GM23338 (cell line): Measurements from ENCODE around the gene PRKAR1A. TPM values are rescaled to one million over a fixed set of nuclear protein-coding genes. Genes with fewer than 3 reads are reported as not detected.
"Not testable (repeated sequence)": the region's sequence is repeated elsewhere in the genome, so short reads cannot be mapped to it uniquely, and the experiment has no call there.

Source experiments
- ATAC-seq: fragments of 200-7000 bp; cut with Tn5 transposase; 3 replicates; pipeline ENCODE4 v1.9.1; 2020
- DNase-seq: peaks from one replicate; pipeline ENCODE4 v3.0.0-alpha.2; 2015; ENCODE audit warnings: low spot score
- H2AFZ ChIP-seq: fragments of 200-600 bp; sonication (generic); 2 replicates; pipeline ENCODE4 v1.8.0; 2016; ENCODE audit warnings: antibody characterized with exemption, mild to moderate bottlenecking, moderate library complexity
- H3F3A ChIP-seq: fragments of 200-600 bp; sonication (generic); replicated peaks from 2 replicates; pipeline ENCODE4 v1.8.0; 2017; ENCODE audit warnings: antibody characterized with exemption, mixed run types, low read depth
- H3K27ac ChIP-seq: fragments of 200-600 bp; sonication (generic); 2 replicates; pipeline ENCODE4 v1.6.1; 2016; ENCODE audit warnings: low read depth
- H3K27me3 ChIP-seq: fragments of 200-600 bp; sonication (generic); 2 replicates; pipeline ENCODE4 v1.8.0; 2016; ENCODE audit warnings: mild to moderate bottlenecking, mixed run types, moderate library complexity; ENCODE audit not compliant: insufficient read depth
- H3K36me3 ChIP-seq: fragments of 200-600 bp; sonication (generic); 2 replicates; pipeline ENCODE4 v1.8.0; 2016; ENCODE audit warnings: mild to moderate bottlenecking; ENCODE audit not compliant: insufficient read depth
- H3K4me1 ChIP-seq: fragments of 200-600 bp; sonication (generic); 2 replicates; pipeline ENCODE4 v1.8.0; 2016; ENCODE audit warnings: mild to moderate bottlenecking, moderate library complexity; ENCODE audit not compliant: insufficient read depth
- H3K4me2 ChIP-seq: fragments of 200-600 bp; sonication (generic); 2 replicates; pipeline ENCODE4 v1.7.1; 2017; ENCODE audit warnings: mixed run types
- H3K4me3 ChIP-seq: fragments of 200-600 bp; sonication (generic); 2 replicates; pipeline ENCODE4 v1.6.1; 2016; ENCODE audit warnings: mixed run types
- H3K79me2 ChIP-seq: fragments of 200-600 bp; sonication (generic); replicated peaks from 2 replicates; pipeline ENCODE4 v1.8.0; 2017; ENCODE audit warnings: mild to moderate bottlenecking; ENCODE audit not compliant: insufficient read depth
- H3K9me2 ChIP-seq: fragments of 200-600 bp; sonication (generic); 2 replicates; pipeline ENCODE4 v1.8.0; 2017; ENCODE audit not compliant: insufficient read depth
- H4K20me1 ChIP-seq: fragments of 200-600 bp; sonication (generic); replicated peaks from 2 replicates; pipeline ENCODE4 v1.8.0; 2017; ENCODE audit warnings: mild to moderate bottlenecking; ENCODE audit not compliant: insufficient read depth
- H3K27ac Mint-ChIP-seq: 2 replicates; pipeline ENCODE4 v1.8.0; 2020; ENCODE audit warnings: inconsistent platforms, mild to moderate bottlenecking, moderate library complexity, mixed read lengths
- H3K27me3 Mint-ChIP-seq: 3 replicates; pipeline ENCODE4 v1.8.0; 2022; ENCODE audit warnings: low read depth, mild to moderate bottlenecking, moderate library complexity, mixed read lengths, inconsistent platforms; ENCODE audit not compliant: insufficient read depth, poor library complexity
- H3K36me3 Mint-ChIP-seq: 3 replicates; pipeline ENCODE4 v1.8.0; 2021; ENCODE audit warnings: low read depth, mild to moderate bottlenecking, inconsistent platforms, moderate library complexity, mixed read lengths
- H3K4me1 Mint-ChIP-seq: 3 replicates; pipeline ENCODE4 v1.8.0; 2020; ENCODE audit warnings: mild to moderate bottlenecking, inconsistent platforms, mixed read lengths
- H3K4me3 Mint-ChIP-seq: 3 replicates; pipeline ENCODE4 v1.8.0; 2021; ENCODE audit warnings: moderate library complexity, mild to moderate bottlenecking, inconsistent platforms, mixed read lengths
- H3K9me3 Mint-ChIP-seq: 3 replicates; pipeline ENCODE4 v1.8.0; 2020; ENCODE audit warnings: moderate library complexity, mild to moderate bottlenecking, inconsistent platforms, mixed read lengths
- CREB1 ChIP-seq: fragments of 250-450 bp; sonication (Bioruptor Pico); IDR thresholded peaks from 2 replicates; pipeline ENCODE4 v1.5.0; 2020; ENCODE audit warnings: low read depth, mild to moderate bottlenecking, moderate library complexity
- EZH2phosphoT487 ChIP-seq: fragments of 200-600 bp; sonication (generic); IDR thresholded peaks from one replicate; pipeline ENCODE4 v1.8.1; 2018; ENCODE audit warnings: antibody characterized with exemption; ENCODE audit not compliant: unreplicated experiment
- JUNB ChIP-seq: IDR thresholded peaks from one replicate; pipeline ENCODE4 v1.6.1; 2016; ENCODE audit warnings: antibody characterized with exemption; ENCODE audit not compliant: unreplicated experiment
- POLR2AphosphoS5 ChIP-seq: IDR thresholded peaks from 2 replicates; pipeline ENCODE4 v1.6.1; 2016; ENCODE audit warnings: antibody characterized with exemption, low read depth
- STAT1 ChIP-seq: IDR thresholded peaks from one replicate; pipeline ENCODE4 v1.6.1; 2016; ENCODE audit warnings: antibody characterized with exemption; ENCODE audit not compliant: unreplicated experiment
- ZNF114 ChIP-seq: fragments of 250-450 bp; sonication (Bioruptor Pico); IDR thresholded peaks from 2 replicates; pipeline ENCODE4 v1.5.0; 2020; ENCODE audit warnings: mild to moderate bottlenecking, moderate library complexity
- ZNF331 ChIP-seq: fragments of 250-450 bp; sonication (Bioruptor Pico); IDR thresholded peaks from 2 replicates; pipeline ENCODE4 v1.5.0; 2020; ENCODE audit warnings: low read depth, mild to moderate bottlenecking, moderate library complexity
- polyA plus RNA-seq: library from polyadenylated mRNA; unstranded; fragments of >200 nt; fragmentation: Nextera tagmentation; extraction: Ambion mirVana; gene quantifications from 2 replicates; pipeline ENCODE4 v1.2.1, GENCODE V29; 2016
- total RNA-seq: library from RNA; depleted of rRNA; stranded (reverse); fragments of >200 nt; shearing (Covaris generic); gene quantifications from 2 replicates; pipeline ENCODE4 v1.2.3, GENCODE V29; 2014
- TF ChIP-seq, protein P1 (sequence below), 2 experiments: fragments of 200-600 bp in 1 of 2; sonication (generic) in 1 of 2; conservative IDR thresholded peaks; 2 replicates each; pipeline versions ENCODE4 v1.5.1 to v1.6.1; 2016 to 2017; ENCODE audit warnings: antibody characterized with exemption in 2 of 2, low read depth in 2 of 2, mild to moderate bottlenecking in 2 of 2, moderate library complexity in 1 of 2
- TF ChIP-seq, protein P2 (sequence below): IDR thresholded peaks from one replicate; pipeline ENCODE4 v1.6.1; 2018; ENCODE audit warnings: antibody characterized with exemption; ENCODE audit not compliant: unreplicated experiment
- TF ChIP-seq, protein P3 (sequence below): fragments of 250-450 bp; sonication (Bioruptor Pico); IDR thresholded peaks from 2 replicates; pipeline ENCODE4 v1.5.0; 2020; ENCODE audit warnings: mild to moderate bottlenecking, moderate library complexity

Gene PRKAR1A
- total and polyA plus RNA-seq, 2 experiments from 2014 or later, result 90.1 to 100 TPM

DNA sequence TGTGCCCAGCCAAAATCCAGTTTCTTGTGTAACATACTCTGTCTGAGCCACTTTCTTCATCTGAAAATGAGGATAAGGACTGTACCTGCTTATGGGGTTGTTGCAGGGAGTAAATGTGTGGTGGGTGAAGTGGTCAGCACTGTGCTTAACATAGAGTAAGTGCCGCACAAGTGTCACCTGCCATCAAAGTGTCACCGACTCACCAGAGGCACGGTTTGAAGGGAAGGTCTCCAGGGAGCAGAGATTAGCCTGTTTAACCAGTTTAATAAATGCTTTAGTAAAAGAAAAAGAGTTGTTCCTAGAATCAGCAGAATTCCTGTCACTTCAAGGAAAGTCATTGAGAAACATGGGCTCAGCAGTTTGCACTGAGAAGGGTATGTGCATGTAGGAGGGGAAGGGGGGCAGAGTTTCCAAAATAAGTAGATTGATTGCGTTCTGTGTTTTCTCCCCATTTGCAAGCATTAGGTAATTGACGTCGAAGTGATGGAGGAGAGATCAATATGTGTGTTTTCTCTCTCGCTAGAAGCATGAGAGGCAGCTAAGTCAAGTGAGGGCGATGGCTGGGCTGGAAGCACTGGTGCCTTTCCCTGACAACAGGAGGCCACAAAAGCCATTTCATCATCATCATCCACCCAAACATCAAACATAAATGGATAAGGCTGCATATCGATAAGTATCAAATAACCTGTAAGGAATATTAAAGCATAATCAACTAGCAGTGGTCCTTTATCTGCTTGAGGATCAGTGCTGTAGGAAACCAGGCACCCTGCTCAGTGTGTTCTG is 69.8 kb downstream of the PRKAR1A start:
- no peak overlapping the region for H3K4me2 ChIP-seq
- H3K4me3 Mint-ChIP-seq, result no peak overlapping the region
- H3K27ac Mint-ChIP-seq, result no peak overlapping the region
- no peaks in the 10 kb centered on the region for H3F3A ChIP-seq
- H2AFZ ChIP-seq, result no peak overlapping the region
- no peaks in the 10 kb centered on the region for H3K27me3 ChIP-seq
- no peaks in the 10 kb centered on the region; the same call in 2 of the 3 replicates for H3K36me3 Mint-ChIP-seq
- DNase-seq (no peak), ATAC-seq (no peak)
- H3K79me2 ChIP-seq, result no peaks in the 10 kb centered on the region
- no peak overlapping the region for H3K4me3 ChIP-seq
- H3K36me3 ChIP-seq, result no peaks in the 10 kb centered on the region
- no peaks in the 10 kb centered on the region for H3K4me1 Mint-ChIP-seq
- H3K9me2 ChIP-seq, result no peaks in the 10 kb centered on the region; the same call in 1 of the 2 replicates
- no peak for TF ChIP-seq ZNF331
- no peak for TF ChIP-seq CREB1 (CRISPR knock-in tag)
- TF ChIP-seq, protein P1, sequence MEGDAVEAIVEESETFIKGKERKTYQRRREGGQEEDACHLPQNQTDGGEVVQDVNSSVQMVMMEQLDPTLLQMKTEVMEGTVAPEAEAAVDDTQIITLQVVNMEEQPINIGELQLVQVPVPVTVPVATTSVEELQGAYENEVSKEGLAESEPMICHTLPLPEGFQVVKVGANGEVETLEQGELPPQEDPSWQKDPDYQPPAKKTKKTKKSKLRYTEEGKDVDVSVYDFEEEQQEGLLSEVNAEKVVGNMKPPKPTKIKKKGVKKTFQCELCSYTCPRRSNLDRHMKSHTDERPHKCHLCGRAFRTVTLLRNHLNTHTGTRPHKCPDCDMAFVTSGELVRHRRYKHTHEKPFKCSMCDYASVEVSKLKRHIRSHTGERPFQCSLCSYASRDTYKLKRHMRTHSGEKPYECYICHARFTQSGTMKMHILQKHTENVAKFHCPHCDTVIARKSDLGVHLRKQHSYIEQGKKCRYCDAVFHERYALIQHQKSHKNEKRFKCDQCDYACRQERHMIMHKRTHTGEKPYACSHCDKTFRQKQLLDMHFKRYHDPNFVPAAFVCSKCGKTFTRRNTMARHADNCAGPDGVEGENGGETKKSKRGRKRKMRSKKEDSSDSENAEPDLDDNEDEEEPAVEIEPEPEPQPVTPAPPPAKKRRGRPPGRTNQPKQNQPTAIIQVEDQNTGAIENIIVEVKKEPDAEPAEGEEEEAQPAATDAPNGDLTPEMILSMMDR (conservative IDR thresholded peaks at IDR 0.05; ENCODE audit: low read depth in 2 of 2), result no peak
- no peak for TF ChIP-seq STAT1
- TF ChIP-seq EZH2phosphoT487, result no peak
- no peak for TF ChIP-seq ZNF114 (CRISPR knock-in tag)
- TF ChIP-seq, protein P2, sequence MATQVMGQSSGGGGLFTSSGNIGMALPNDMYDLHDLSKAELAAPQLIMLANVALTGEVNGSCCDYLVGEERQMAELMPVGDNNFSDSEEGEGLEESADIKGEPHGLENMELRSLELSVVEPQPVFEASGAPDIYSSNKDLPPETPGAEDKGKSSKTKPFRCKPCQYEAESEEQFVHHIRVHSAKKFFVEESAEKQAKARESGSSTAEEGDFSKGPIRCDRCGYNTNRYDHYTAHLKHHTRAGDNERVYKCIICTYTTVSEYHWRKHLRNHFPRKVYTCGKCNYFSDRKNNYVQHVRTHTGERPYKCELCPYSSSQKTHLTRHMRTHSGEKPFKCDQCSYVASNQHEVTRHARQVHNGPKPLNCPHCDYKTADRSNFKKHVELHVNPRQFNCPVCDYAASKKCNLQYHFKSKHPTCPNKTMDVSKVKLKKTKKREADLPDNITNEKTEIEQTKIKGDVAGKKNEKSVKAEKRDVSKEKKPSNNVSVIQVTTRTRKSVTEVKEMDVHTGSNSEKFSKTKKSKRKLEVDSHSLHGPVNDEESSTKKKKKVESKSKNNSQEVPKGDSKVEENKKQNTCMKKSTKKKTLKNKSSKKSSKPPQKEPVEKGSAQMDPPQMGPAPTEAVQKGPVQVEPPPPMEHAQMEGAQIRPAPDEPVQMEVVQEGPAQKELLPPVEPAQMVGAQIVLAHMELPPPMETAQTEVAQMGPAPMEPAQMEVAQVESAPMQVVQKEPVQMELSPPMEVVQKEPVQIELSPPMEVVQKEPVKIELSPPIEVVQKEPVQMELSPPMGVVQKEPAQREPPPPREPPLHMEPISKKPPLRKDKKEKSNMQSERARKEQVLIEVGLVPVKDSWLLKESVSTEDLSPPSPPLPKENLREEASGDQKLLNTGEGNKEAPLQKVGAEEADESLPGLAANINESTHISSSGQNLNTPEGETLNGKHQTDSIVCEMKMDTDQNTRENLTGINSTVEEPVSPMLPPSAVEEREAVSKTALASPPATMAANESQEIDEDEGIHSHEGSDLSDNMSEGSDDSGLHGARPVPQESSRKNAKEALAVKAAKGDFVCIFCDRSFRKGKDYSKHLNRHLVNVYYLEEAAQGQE, result no peak
- TF ChIP-seq, protein P3, sequence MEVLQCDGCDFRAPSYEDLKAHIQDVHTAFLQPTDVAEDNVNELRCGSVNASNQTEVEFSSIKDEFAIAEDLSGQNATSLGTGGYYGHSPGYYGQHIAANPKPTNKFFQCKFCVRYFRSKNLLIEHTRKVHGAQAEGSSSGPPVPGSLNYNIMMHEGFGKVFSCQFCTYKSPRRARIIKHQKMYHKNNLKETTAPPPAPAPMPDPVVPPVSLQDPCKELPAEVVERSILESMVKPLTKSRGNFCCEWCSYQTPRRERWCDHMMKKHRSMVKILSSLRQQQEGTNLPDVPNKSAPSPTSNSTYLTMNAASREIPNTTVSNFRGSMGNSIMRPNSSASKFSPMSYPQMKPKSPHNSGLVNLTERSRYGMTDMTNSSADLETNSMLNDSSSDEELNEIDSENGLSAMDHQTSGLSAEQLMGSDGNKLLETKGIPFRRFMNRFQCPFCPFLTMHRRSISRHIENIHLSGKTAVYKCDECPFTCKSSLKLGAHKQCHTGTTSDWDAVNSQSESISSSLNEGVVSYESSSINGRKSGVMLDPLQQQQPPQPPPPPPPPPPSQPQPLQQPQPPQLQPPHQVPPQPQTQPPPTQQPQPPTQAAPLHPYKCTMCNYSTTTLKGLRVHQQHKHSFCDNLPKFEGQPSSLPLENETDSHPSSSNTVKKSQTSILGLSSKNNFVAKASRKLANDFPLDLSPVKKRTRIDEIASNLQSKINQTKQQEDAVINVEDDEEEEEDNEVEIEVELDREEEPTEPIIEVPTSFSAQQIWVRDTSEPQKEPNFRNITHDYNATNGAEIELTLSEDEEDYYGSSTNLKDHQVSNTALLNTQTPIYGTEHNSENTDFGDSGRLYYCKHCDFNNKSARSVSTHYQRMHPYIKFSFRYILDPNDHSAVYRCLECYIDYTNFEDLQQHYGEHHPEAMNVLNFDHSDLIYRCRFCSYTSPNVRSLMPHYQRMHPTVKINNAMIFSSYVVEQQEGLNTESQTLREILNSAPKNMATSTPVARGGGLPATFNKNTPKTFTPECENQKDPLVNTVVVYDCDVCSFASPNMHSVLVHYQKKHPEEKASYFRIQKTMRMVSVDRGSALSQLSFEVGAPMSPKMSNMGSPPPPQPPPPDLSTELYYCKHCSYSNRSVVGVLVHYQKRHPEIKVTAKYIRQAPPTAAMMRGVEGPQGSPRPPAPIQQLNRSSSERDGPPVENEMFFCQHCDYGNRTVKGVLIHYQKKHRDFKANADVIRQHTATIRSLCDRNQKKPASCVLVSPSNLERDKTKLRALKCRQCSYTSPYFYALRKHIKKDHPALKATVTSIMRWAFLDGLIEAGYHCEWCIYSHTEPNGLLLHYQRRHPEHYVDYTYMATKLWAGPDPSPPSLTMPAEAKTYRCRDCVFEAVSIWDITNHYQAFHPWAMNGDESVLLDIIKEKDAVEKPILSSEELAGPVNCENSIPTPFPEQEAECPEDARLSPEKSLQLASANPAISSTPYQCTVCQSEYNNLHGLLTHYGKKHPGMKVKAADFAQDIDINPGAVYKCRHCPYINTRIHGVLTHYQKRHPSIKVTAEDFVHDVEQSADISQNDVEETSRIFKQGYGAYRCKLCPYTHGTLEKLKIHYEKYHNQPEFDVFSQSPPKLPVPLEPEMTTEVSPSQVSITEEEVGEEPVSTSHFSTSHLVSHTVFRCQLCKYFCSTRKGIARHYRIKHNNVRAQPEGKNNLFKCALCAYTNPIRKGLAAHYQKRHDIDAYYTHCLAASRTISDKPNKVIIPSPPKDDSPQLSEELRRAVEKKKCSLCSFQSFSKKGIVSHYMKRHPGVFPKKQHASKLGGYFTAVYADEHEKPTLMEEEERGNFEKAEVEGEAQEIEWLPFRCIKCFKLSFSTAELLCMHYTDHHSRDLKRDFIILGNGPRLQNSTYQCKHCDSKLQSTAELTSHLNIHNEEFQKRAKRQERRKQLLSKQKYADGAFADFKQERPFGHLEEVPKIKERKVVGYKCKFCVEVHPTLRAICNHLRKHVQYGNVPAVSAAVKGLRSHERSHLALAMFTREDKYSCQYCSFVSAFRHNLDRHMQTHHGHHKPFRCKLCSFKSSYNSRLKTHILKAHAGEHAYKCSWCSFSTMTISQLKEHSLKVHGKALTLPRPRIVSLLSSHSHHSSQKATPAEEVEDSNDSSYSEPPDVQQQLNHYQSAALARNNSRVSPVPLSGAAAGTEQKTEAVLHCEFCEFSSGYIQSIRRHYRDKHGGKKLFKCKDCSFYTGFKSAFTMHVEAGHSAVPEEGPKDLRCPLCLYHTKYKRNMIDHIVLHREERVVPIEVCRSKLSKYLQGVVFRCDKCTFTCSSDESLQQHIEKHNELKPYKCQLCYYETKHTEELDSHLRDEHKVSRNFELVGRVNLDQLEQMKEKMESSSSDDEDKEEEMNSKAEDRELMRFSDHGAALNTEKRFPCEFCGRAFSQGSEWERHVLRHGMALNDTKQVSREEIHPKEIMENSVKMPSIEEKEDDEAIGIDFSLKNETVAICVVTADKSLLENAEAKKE (CRISPR knock-in tag), result no peak
- TF ChIP-seq JUNB, result no peak
- TF ChIP-seq POLR2AphosphoS5, result no peak
- no peaks in the 10 kb centered on the region for H4K20me1 ChIP-seq
- no peaks in the 10 kb centered on the region; the same call in 2 of the 3 replicates for H3K9me3 Mint-ChIP-seq
- H3K4me1 ChIP-seq, result no peaks in the 10 kb centered on the region
- H3K27me3 Mint-ChIP-seq, result peaks cover 2% of the 10 kb centered on the region
- H3K27ac ChIP-seq, result no peak overlapping the region

DNA sequence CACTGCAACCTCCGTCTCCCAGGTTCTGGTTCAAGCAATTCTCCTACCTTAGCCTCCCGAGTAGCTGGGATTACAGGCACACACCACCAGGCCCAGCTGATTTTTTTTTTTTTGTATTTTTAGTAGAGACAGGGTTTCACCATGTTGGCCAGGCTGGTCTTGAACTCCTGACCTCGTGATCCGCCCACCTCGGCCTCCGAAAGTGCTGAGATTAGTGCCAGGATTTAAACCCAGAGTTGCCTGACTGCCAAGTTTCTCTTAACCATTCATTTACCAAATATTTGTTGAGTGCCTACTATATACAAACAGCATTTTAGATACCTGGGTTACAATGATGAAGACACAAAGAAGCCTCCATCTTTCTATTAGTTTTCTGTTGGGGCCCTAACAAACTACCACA is 70.6 kb downstream of the PRKAR1A start:
- not testable (repeated sequence) for H3K4me2 ChIP-seq, H3K4me1 Mint-ChIP-seq, H3K36me3 ChIP-seq, H3K27ac ChIP-seq, H3K27me3 ChIP-seq, H3K27ac Mint-ChIP-seq, H3K4me1 ChIP-seq, H3K9me3 Mint-ChIP-seq, H3K36me3 Mint-ChIP-seq, H4K20me1 ChIP-seq, H3K4me3 ChIP-seq, H3F3A ChIP-seq, DNase-seq, H3K79me2 ChIP-seq, ATAC-seq, H3K9me2 ChIP-seq, H2AFZ ChIP-seq, H3K4me3 Mint-ChIP-seq, H3K27me3 Mint-ChIP-seq
